ENCODE data around the gene PACSIN3.

PACSIN3 gene

DNA sequence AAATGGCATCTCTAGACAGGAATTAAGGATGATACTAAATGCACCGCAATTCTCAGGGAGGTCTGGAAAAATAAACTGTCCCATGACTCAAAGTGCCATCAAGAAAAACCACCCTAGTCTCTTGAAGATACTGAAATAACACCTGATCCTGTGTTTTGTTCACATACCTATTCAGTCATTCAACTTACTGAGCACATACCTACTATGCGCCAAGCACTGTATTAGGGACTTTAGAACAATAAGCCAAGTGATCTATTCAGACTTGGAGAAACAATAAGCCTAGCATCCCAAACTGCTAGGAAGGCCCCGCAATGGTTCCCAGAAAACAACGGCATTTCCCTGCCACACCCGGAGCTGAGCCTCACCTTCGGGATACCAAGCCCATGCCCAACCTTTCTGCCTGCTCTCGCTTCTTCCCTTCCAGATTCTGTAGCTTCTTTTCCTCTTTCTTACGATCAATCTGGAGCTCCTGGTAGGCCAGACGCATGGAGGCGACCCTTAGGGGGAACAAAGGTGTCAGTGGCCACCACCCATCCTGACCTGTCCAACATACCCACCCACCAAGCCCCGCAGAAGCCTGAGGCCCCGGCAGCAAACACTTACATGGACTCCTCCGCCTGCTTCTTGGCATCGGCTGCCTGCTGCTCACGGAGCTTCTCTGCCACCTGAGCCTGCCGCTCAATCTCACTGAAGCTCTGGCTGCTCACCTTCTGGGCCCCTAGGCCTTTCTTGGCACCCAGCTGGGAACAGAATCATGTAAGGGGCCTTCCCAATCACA, 15.0 kb downstream of the PACSIN3 start:
- Histone ChIP-seq H3K27ac (ENCODE audit: low read depth, low read length) (no peak overlapping the region), H3K9me3 (ENCODE audit: control insufficient read depth, insufficient read depth, low read length) (no peaks in the 10 kb centered on the region), H3K4me2 (ENCODE audit: low read length) (no peak overlapping the region), H3K4me3 (ENCODE audit: low read length) (no peak overlapping the region), H3K9me2 (replicated peaks; ENCODE audit: control insufficient read depth, low read length) (no peaks in the 10 kb centered on the region), H3K36me3 (ENCODE audit: control insufficient read depth, low read length) (peaks cover 91% of the 10 kb centered on the region), H4K20me1 (ENCODE audit: control insufficient read depth, insufficient read depth, low read depth, low read length) (peaks cover 4% of the 10 kb centered on the region), H3K27me3 (ENCODE audit: control insufficient read depth, low read length) (no peaks in the 10 kb centered on the region), H3F3A (ENCODE audit: control insufficient read depth, insufficient read depth) (no peaks in the 10 kb centered on the region; the same call in 1 of the 2 replicates), H3K79me2 (ENCODE audit: control insufficient read depth, low read length) (peaks cover 69% of the 10 kb centered on the region), H3K4me1 (ENCODE audit: control insufficient read depth, low read length) (peaks cover 12% of the 10 kb centered on the region)
- TF ChIP-seq EZH2phosphoT487 (IDR thresholded peaks at IDR 0.05; ENCODE audit: borderline replicate concordance, low read length): no peak
- no peak for TF ChIP-seq CTCF (IDR thresholded peaks at IDR 0.05; ENCODE audit: low read depth, low read length, poor library complexity, severe bottlenecking)

GRCh38 chr11:47166368-47166767, 19.9 kb downstream of the PACSIN3 start:
- H3K36me3 ChIP-seq (ENCODE audit: control insufficient read depth, low read length): peaks cover 84% of the 10 kb centered on the region
- no peaks in the 10 kb centered on the region for H3K27me3 ChIP-seq (ENCODE audit: control insufficient read depth, low read length)
- H3K9me2 ChIP-seq (replicated peaks; ENCODE audit: control insufficient read depth, low read length): no peaks in the 10 kb centered on the region
- no peak overlapping the region for H3K4me2 ChIP-seq (ENCODE audit: low read length)
- TF ChIP-seq EZH2phosphoT487 (IDR thresholded peaks at IDR 0.05; ENCODE audit: borderline replicate concordance, low read length) (no peak), CTCF (IDR thresholded peaks at IDR 0.05; ENCODE audit: low read depth, low read length, poor library complexity, severe bottlenecking) (no peak)
- H3K79me2 ChIP-seq (ENCODE audit: control insufficient read depth, low read length): peaks cover 21% of the 10 kb centered on the region
- H3K9me3 ChIP-seq (ENCODE audit: control insufficient read depth, insufficient read depth, low read length): no peaks in the 10 kb centered on the region
- no peaks in the 10 kb centered on the region; the same call in 1 of the 2 replicates for H3F3A ChIP-seq (ENCODE audit: control insufficient read depth, insufficient read depth)
- no peaks in the 10 kb centered on the region; the same call in 1 of the 2 replicates for H4K20me1 ChIP-seq (ENCODE audit: control insufficient read depth, insufficient read depth, low read depth, low read length)
- H3K4me3 ChIP-seq (ENCODE audit: low read length): no peak overlapping the region
- H3K27ac ChIP-seq (ENCODE audit: low read depth, low read length): no peak overlapping the region
- no peaks in the 10 kb centered on the region for H3K4me1 ChIP-seq (ENCODE audit: control insufficient read depth, low read length)

DNA sequence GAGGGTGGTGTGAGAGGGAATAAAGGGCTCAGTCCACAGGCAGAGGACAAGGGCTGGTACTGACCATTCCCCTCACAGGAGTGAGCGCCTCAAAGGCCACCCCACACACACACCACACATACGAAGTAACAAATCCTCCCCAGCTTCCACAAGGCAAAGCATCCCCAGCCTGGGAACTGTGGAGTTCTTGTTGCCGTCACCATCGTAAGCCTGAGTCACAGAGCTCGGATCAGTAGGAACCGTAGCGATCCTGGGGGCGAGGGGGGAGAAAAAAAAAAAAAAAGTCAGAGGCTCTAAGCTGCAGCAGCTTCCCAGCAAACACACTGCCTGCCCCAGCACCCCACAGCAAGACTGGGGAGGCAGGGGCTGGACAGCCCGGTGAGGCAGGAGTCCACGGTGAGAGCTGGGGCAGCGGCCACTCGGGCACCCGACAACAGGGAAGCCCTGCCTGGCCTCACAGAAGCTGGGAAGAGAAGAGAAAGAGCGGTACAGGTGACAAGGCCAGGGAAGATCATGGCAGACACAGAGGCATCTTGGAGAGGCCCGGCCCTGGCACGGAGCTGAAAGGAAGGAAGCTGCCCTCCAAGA, 20.9 kb downstream of the PACSIN3 start:
- no peaks in the 10 kb centered on the region for H3K9me3 ChIP-seq (ENCODE audit: control insufficient read depth, insufficient read depth, low read length)
- H3K36me3 ChIP-seq (ENCODE audit: control insufficient read depth, low read length): peaks cover 80% of the 10 kb centered on the region
- peaks cover 11% of the 10 kb centered on the region for H3K79me2 ChIP-seq (ENCODE audit: control insufficient read depth, low read length)
- no peaks in the 10 kb centered on the region for H3K27me3 ChIP-seq (ENCODE audit: control insufficient read depth, low read length)
- no peak overlapping the region for H3K4me3 ChIP-seq (ENCODE audit: low read length)
- H3K4me1 ChIP-seq (ENCODE audit: control insufficient read depth, low read length): no peaks in the 10 kb centered on the region
- no peak overlapping the region for H3K27ac ChIP-seq (ENCODE audit: low read depth, low read length)
- no peaks in the 10 kb centered on the region for H3F3A ChIP-seq (ENCODE audit: control insufficient read depth, insufficient read depth)
- H3K9me2 ChIP-seq (replicated peaks; ENCODE audit: control insufficient read depth, low read length): no peaks in the 10 kb centered on the region
- no peaks in the 10 kb centered on the region; the same call in 1 of the 2 replicates for H4K20me1 ChIP-seq (ENCODE audit: control insufficient read depth, insufficient read depth, low read depth, low read length)
- TF ChIP-seq CTCF (IDR thresholded peaks at IDR 0.05; ENCODE audit: low read depth, low read length, poor library complexity, severe bottlenecking) (no peak), EZH2phosphoT487 (IDR thresholded peaks at IDR 0.05; ENCODE audit: borderline replicate concordance, low read length) (no peak)
- H3K4me2 ChIP-seq (ENCODE audit: low read length): no peak overlapping the region
